Measurements from ENCODE around the gene CRISPLD2.

The CRISPLD2 gene

GRCh38 chr16:84819644-84820304 lies at the start of gene CRISPLD2:
Gene CRISPLD2 (plus strand): TSS chr16:84819985. CDS start chr16:84838496, 18,511 bp downstream.
- DNase-seq: peak; percentile 88

- DNase-seq: no peak
Measured at GRCh38 chr16:84773312-84773711, 46.5 kb upstream of the CRISPLD2 start.

- DNase-seq: no peak
Measured at GRCh38 chr16:84774810-84775209, 45.0 kb upstream of the CRISPLD2 start.

GRCh38 chr16:84775262-84775810 lies 44.4 kb upstream of the CRISPLD2 start:
- no peak for DNase-seq

- no peak for DNase-seq
Measured at GRCh38 chr16:84777435-84777834, 42.4 kb upstream of the CRISPLD2 start.

- DNase-seq: no peak
Measured at GRCh38 chr16:84778720-84779119, 41.1 kb upstream of the CRISPLD2 start.

GRCh38 chr16:84780063-84780462 lies 39.7 kb upstream of the CRISPLD2 start:
- DNase-seq: no peak

GRCh38 chr16:84780544-84781376 lies 39.0 kb upstream of the CRISPLD2 start:
- DNase-seq: no peak

- DNase-seq: no peak
Measured at GRCh38 chr16:84782846-84783245, 36.9 kb upstream of the CRISPLD2 start.

- no peak for DNase-seq
Measured at GRCh38 chr16:84785843-84786581, 33.8 kb upstream of the CRISPLD2 start.

- no peak for DNase-seq
Measured at GRCh38 chr16:84786605-84787262, 33.1 kb upstream of the CRISPLD2 start.

GRCh38 chr16:84787263-84787622 lies 32.5 kb upstream of the CRISPLD2 start:
- no peak for DNase-seq

- no peak for DNase-seq
Measured at GRCh38 chr16:84788920-84789391, 30.8 kb upstream of the CRISPLD2 start.

- DNase-seq: no peak
Measured at GRCh38 chr16:84789431-84789830, 30.4 kb upstream of the CRISPLD2 start.

GRCh38 chr16:84790301-84790700 lies 29.5 kb upstream of the CRISPLD2 start:
- no peak for DNase-seq

GRCh38 chr16:84791088-84791487 lies 28.7 kb upstream of the CRISPLD2 start:
- no peak for DNase-seq

GRCh38 chr16:84791501-84791900 lies 28.3 kb upstream of the CRISPLD2 start:
- DNase-seq: no peak

GRCh38 chr16:84794186-84794585 lies 25.6 kb upstream of the CRISPLD2 start:
- DNase-seq: no peak

- DNase-seq: no peak
Measured at GRCh38 chr16:84794626-84795025, 25.2 kb upstream of the CRISPLD2 start.

- DNase-seq: no peak
Measured at GRCh38 chr16:84795329-84796053, 24.3 kb upstream of the CRISPLD2 start.

- DNase-seq: no peak
Measured at GRCh38 chr16:84800158-84800978, 19.4 kb upstream of the CRISPLD2 start.
